Transverse colon (tissue), 4 donors: ENCODE measurements around the gene YTHDF1. TPM values are rescaled to one million over a fixed set of nuclear protein-coding genes. Genes with fewer than 3 reads are reported as not detected.

Experiments
- DNase-seq: peaks from one replicate; pipeline ENCODE4 v3.0.0-alpha.2; 2019
- H3K27ac ChIP-seq, 4 donors: fragments of 200-600 bp; sonication (generic); 2 replicates each; pipeline ENCODE4 v1.5.1; 2016 to 2018; ENCODE audit warnings: inconsistent platforms in 4 of 4
- H3K27me3 ChIP-seq: fragments of 200-600 bp; sonication (generic); 2 replicates; pipeline ENCODE4 v1.5.1; 2017; ENCODE audit warnings: inconsistent platforms
- H3K36me3 ChIP-seq, 4 donors: fragments of 200-600 bp; sonication (generic); 2 replicates each; pipeline ENCODE4 v1.5.1; 2017 to 2019; ENCODE audit warnings: inconsistent platforms in 4 of 4
- H3K4me1 ChIP-seq, 4 donors: fragments of 200-600 bp; sonication (generic); 2 replicates each; pipeline ENCODE4 v1.5.1; 2017 to 2020; ENCODE audit warnings: inconsistent platforms in 4 of 4
- H3K4me3 ChIP-seq, 4 donors: fragments of 200-600 bp; sonication (generic); 1 replicate in 1 of 4; 2 replicates in 3 of 4; pipeline versions ENCODE4 v1.5.1 to v1.6.1; 2017 to 2019; ENCODE audit warnings: inconsistent platforms in 4 of 4
- H3K9me3 ChIP-seq, 2 donors: fragments of 200-600 bp; sonication (generic); 2 replicates each; pipeline ENCODE4 v1.5.1; 2017 to 2019; ENCODE audit warnings: inconsistent platforms in 2 of 2
- EP300 ChIP-seq: sonication (generic); formaldehyde crosslinking; IDR thresholded peaks from one replicate; pipeline ENCODE4 v1.6.1; 2017; ENCODE audit warnings: antibody characterized with exemption, low read depth
- POLR2A ChIP-seq: fragments of 450-650 bp; IDR thresholded peaks from one replicate; pipeline ENCODE4 v1.6.1; 2016; ENCODE audit warnings: antibody characterized with exemption, mild to moderate bottlenecking, moderate library complexity
- POLR2AphosphoS5 ChIP-seq, 3 donors: sonication (generic); formaldehyde crosslinking; IDR thresholded peaks; one replicate each; pipeline ENCODE4 v1.6.1; 2016; ENCODE audit warnings: antibody characterized with exemption in 3 of 3
- WGBS, 2 donors: methylation state at CpG; one replicate each; pipeline ENCODE4 v1.1.5; 2018; ENCODE audit warnings: low coverage in 1 of 2; 5-methylcytosine and 5-hydroxymethylcytosine counted together
- in situ Hi-C, 4 donors: fragments of 200-750 bp; cut with MboI; loops; one replicate each; pipeline versions ENCODE4 v1.15.0 to v1.15.1; 2017; ENCODE audit warnings: low sequenced_read_pairs in 3 of 4, low pct_ligation_motif_present in 1 of 4, low pct_unique_long_range_greater_than_20kb in 1 of 4
- intact Hi-C: fragments of 100-400 bp; cut with DNase I; formaldehyde crosslinking; loops from one replicate; pipeline ENCODE4 v1.15.1; 2023; ENCODE audit warnings: low total_unique reads
- total RNA-seq, 4 donors: library from RNA; depleted of rRNA; stranded (reverse); fragments of >200 nt; gene quantifications; one replicate each; pipeline ENCODE4 v1.1.0, GENCODE V29; 2016
- TF ChIP-seq, protein P1 (sequence below), 5 experiments: fragments of 200-600 bp in 3 of 5; fragments of 450-650 bp in 2 of 5; sonication (generic) in 3 of 5; IDR thresholded peaks; 1 replicate in 2 of 5; 2 replicates in 3 of 5; pipeline ENCODE4 v1.5.1; 2016 to 2017; ENCODE audit warnings: antibody characterized with exemption in 5 of 5, inconsistent platforms in 3 of 5, mild to moderate bottlenecking in 2 of 5, moderate library complexity in 1 of 5

The YTHDF1 gene
- total RNA-seq, 4 donors from 2014 or later = 29.4 to 35.2 (median 32.9) TPM

DNA sequence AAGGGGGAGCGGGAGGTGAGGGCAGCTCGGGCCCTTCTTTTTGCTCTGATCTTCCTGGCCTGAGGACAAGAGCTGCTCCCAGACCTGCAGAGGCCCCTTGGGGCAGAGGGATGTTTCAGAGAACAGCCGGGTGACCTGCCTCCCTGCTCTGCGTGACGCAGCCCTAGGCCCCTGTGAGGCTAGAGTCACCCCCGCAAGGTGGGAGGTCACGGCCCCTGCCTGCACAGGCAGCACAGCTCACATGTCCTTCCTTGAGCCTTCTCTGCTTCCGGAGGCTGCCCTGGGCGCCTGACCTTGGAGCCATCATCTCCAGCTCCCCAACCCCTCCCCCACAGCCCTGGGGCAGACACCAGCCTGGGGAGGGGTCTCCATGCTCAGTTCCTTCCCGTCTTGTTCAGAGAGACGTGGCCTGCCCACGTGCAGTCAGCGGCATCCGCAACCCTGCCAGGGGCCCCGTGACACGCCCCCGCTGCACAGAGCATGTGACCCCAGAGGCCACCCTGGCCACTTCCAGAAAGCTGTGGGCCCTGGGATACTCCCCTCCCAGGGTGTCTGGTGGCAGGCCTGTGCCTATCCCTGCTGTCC is 19.6 kb upstream of the YTHDF1 start, which contains the start of gene BIRC7:
BIRC7 (plus strand) TSS at position 507 of the 585 bp plus-strand sequence. CDS start 192 bp downstream, outside the sequence.
- Histone ChIP-seq H3K9me3 (no peaks in the 10 kb centered on the region), H3K36me3 (no peaks in the 10 kb centered on the region), H3K4me3 (no peak within 1 kb of the TSS), H3K27ac (no peak within 1 kb of the TSS), H3K4me1 (peaks cover 0 to 5% (median 0%) of the 10 kb centered on the region in 4 donors), H3K27me3 (peaks cover 39% of the 10 kb centered on the region)
- intact Hi-C loops (no loop called here), in situ Hi-C loops (no loop called here)
- WGBS, 2 donors = 41% methylated on average over 13 of the region's 17 CpGs; no CpG with 5 or more reads in 1 of the 2 donors
- TF ChIP-seq POLR2AphosphoS5 (IDR thresholded peaks at IDR 0.05) (no peak), EP300 (no peak), POLR2A (no peak)
- TF ChIP-seq, protein P1, sequence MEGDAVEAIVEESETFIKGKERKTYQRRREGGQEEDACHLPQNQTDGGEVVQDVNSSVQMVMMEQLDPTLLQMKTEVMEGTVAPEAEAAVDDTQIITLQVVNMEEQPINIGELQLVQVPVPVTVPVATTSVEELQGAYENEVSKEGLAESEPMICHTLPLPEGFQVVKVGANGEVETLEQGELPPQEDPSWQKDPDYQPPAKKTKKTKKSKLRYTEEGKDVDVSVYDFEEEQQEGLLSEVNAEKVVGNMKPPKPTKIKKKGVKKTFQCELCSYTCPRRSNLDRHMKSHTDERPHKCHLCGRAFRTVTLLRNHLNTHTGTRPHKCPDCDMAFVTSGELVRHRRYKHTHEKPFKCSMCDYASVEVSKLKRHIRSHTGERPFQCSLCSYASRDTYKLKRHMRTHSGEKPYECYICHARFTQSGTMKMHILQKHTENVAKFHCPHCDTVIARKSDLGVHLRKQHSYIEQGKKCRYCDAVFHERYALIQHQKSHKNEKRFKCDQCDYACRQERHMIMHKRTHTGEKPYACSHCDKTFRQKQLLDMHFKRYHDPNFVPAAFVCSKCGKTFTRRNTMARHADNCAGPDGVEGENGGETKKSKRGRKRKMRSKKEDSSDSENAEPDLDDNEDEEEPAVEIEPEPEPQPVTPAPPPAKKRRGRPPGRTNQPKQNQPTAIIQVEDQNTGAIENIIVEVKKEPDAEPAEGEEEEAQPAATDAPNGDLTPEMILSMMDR (IDR thresholded peaks at IDR 0.05) = no peak
- DNase-seq = no peak

DNA sequence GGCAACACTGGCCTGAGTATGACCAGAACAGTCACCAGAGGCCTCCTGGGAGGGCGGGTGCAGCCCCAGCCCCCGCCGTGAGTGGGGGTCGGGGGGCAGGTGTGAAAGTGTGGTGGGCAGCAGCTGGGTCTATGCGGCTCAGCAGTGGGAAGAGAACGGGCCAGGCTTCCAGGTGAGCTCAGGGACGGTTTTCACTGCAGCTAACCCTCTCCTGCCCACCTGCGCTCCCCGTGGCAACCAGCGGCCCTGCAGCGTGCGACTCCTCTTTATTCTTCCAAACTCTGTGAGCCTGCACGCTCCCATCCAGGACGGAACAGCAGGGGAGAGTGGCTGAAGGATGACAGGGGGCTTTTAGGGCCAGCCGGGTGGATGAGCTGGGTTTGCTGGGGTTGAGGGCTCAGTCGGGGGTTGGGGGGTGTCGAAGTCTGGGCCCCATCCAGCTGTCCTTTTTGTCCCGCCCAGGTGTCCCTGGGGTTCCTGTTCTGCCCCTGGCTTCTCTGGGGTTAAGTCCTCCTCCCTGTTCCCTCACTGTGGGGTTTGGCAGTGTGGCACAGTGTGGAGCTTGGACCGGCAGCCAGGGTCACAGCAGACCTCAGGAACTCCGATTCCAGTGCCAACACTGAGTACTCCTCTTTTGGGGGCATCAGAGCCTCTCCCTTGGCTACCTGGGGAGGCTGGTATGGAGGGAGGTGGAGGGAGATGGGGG is 18.9 kb upstream of the YTHDF1 start:
- no peak for TF ChIP-seq POLR2AphosphoS5 (IDR thresholded peaks at IDR 0.05)
- TF ChIP-seq, protein P1 (IDR thresholded peaks at IDR 0.05) = peak in 4 of 5 experiments; percentile 30 to 42 (median 32)
- peaks cover 40% of the 10 kb centered on the region for H3K27me3 ChIP-seq
- in situ Hi-C loops = no loop called here
- DNase-seq = peak; percentile 19
- peaks cover 0 to 5% (median 0%) of the 10 kb centered on the region in 4 donors for H3K4me1 ChIP-seq
- no peaks in the 10 kb centered on the region for H3K9me3 ChIP-seq
- no peak overlapping the region for H3K27ac ChIP-seq
- intact Hi-C loops = no loop called here
- 10 to 14% methylated on average over 4 to 20 of the region's 20 CpGs for WGBS, 2 donors
- no peaks in the 10 kb centered on the region for H3K36me3 ChIP-seq
- H3K4me3 ChIP-seq = no peak overlapping the region

DNA sequence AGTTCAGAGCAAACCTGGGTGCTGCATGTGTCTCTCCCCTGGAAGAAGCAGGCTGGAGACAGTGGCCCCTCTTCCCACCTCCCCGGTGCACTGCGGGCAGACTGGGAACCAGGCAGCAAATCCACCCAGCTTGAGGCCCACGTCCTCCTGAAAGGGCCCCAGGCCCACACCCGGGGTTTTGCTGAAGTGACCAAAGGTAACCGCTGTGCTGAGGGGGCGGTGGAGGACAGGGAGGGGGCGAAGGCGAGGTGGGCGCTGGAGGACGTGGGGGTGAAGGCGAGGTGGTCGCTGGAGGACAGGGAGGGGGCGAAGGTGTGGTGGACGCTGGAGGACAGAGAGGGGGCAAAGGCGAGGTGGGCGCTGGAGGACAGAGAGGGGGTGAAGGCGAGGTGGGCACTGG is 18.0 kb upstream of the YTHDF1 start:
- no peak for TF ChIP-seq EP300
- TF ChIP-seq POLR2A = no peak
- TF ChIP-seq, protein P1 (IDR thresholded peaks at IDR 0.05) = no peak
- TF ChIP-seq POLR2AphosphoS5 (IDR thresholded peaks at IDR 0.05) = no peak
- intact Hi-C loops (no loop called here), in situ Hi-C loops (no loop called here)
- peaks cover 47% of the 10 kb centered on the region for H3K27me3 ChIP-seq
- peaks cover 0 to 5% (median 0%) of the 10 kb centered on the region in 4 donors for H3K4me1 ChIP-seq
- no peak overlapping the region for H3K4me3 ChIP-seq
- H3K9me3 ChIP-seq = no peaks in the 10 kb centered on the region
- no peaks in the 10 kb centered on the region for H3K36me3 ChIP-seq
- 87% methylated on average over 16 of the region's 17 CpGs; no CpG with 5 or more reads in 1 of the 2 donors for WGBS, 2 donors
- DNase-seq = no peak
- no peak overlapping the region for H3K27ac ChIP-seq

DNA sequence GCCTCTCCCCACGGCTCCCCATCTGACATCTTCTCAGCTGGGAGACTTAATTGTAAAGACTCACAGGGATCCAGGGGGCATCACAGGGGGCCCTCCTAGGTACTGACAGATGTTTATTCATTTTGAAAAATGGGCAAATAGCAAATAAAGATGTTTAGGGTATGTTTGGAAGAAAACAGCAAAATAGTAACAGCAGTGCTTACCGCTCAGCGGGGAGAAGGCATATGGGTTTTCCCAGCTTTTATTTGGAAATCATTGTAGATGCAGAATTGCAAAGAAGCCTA is 17.1 kb upstream of the YTHDF1 start:
- TF ChIP-seq EP300 = no peak
- H3K27me3 ChIP-seq = peaks cover 52% of the 10 kb centered on the region
- WGBS, 2 donors = 62 to 90% methylated on average over 2 to 3 of the region's 3 CpGs
- H3K27ac ChIP-seq = peak overlapping the region in 1 of 4 donors; percentile 21
- in situ Hi-C loops = no loop called here
- no peaks in the 10 kb centered on the region for H3K36me3 ChIP-seq
- peaks cover 0 to 5% (median 0%) of the 10 kb centered on the region in 4 donors for H3K4me1 ChIP-seq
- no peak overlapping the region for H3K4me3 ChIP-seq
- no peak for DNase-seq
- intact Hi-C loops = no loop called here
- no peaks in the 10 kb centered on the region for H3K9me3 ChIP-seq
